NCI-H1694 treated with DMSO at 0.1 percent for 48 hours (cell line): Measurements from ENCODE around the gene LILRB3.
"Not testable (repeated sequence)": the region's sequence is repeated elsewhere in the genome, so short reads cannot be mapped to it uniquely, and the experiment has no call there.

ENCODE experiments used
- DNase-seq: peaks from one replicate; lab custom pipeline; 2025; lab: John Stamatoyannopoulos, UW

The LILRB3 gene

GRCh38 chr19:54222474-54223276 is at the start of gene LILRB3:
LILRB3 (minus strand) TSS chr19:54223007; CDS start chr19:54222976, 31 bp downstream.
- not testable (repeated sequence) for DNase-seq

- not testable (repeated sequence) for DNase-seq
Measured at GRCh38 chr19:54272181-54272580, 49.4 kb upstream of the LILRB3 start.

GRCh38 chr19:54271587-54271986 is 48.8 kb upstream of the LILRB3 start:
- not testable (repeated sequence) for DNase-seq

GRCh38 chr19:54271106-54271505 is 48.3 kb upstream of the LILRB3 start:
- DNase-seq = no peak

GRCh38 chr19:54268936-54269335 is 46.1 kb upstream of the LILRB3 start:
- no peak for DNase-seq

GRCh38 chr19:54266133-54266532 is 43.3 kb upstream of the LILRB3 start:
- DNase-seq = peak; percentile 19

GRCh38 chr19:54262470-54262869 is 39.7 kb upstream of the LILRB3 start:
- no peak for DNase-seq

GRCh38 chr19:54262066-54262465 is 39.3 kb upstream of the LILRB3 start:
- DNase-seq = no peak

- DNase-seq = no peak
Measured at GRCh38 chr19:54257116-54257480, 34.3 kb upstream of the LILRB3 start, which contains the start of gene LILRB5. LILRB5 (minus strand) TSS chr19:54257273; CDS start chr19:54257193, 80 bp downstream.

- no peak for DNase-seq
Measured at GRCh38 chr19:54256250-54257115, 33.7 kb upstream of the LILRB3 start.

GRCh38 chr19:54255105-54255775 is 32.4 kb upstream of the LILRB3 start:
- no peak for DNase-seq

- no peak for DNase-seq
Measured at GRCh38 chr19:54254195-54254906, 31.5 kb upstream of the LILRB3 start.

- no peak for DNase-seq
Measured at GRCh38 chr19:54253331-54254194, 30.8 kb upstream of the LILRB3 start.

GRCh38 chr19:54252845-54253244 is 30.0 kb upstream of the LILRB3 start:
- DNase-seq = no peak

GRCh38 chr19:54252243-54252642 is 29.4 kb upstream of the LILRB3 start:
- DNase-seq = no peak

- DNase-seq = no peak
Measured at GRCh38 chr19:54248016-54248601, 25.3 kb upstream of the LILRB3 start.

- DNase-seq = no peak
Measured at GRCh38 chr19:54247106-54247930, 24.5 kb upstream of the LILRB3 start.

GRCh38 chr19:54245936-54246335 is 23.1 kb upstream of the LILRB3 start:
- no peak for DNase-seq

GRCh38 chr19:54243809-54244208 is 21.0 kb upstream of the LILRB3 start:
- not testable (repeated sequence) for DNase-seq
